NCI-H1105 (cell line): ENCODE measurements around the gene ZNF184.
"Not testable (repeated sequence)": the region's sequence is repeated elsewhere in the genome, so short reads cannot be mapped to it uniquely, and the experiment has no call there.

ENCODE experiments used
- DNase-seq: peaks from one replicate; lab custom pipeline; 2025; lab: John Stamatoyannopoulos, UW

The ZNF184 gene

GRCh38 chr6:27424851-27425250, 48.1 kb downstream of the ZNF184 start:
- not testable (repeated sequence) for DNase-seq

GRCh38 chr6:27422651-27423332, 50.1 kb downstream of the ZNF184 start:
- DNase-seq: no peak

GRCh38 chr6:27419363-27419762, 53.5 kb downstream of the ZNF184 start:
- DNase-seq: no peak

- DNase-seq: no peak
Measured at GRCh38 chr6:27415898-27416297, 57.0 kb downstream of the ZNF184 start.

- DNase-seq: no peak
Measured at GRCh38 chr6:27414996-27415395, 57.9 kb downstream of the ZNF184 start.

GRCh38 chr6:27414300-27414699, 58.6 kb downstream of the ZNF184 start:
- DNase-seq: no peak

- no peak for DNase-seq
Measured at GRCh38 chr6:27407153-27407814, 65.6 kb downstream of the ZNF184 start.

GRCh38 chr6:27406085-27406484, 66.8 kb downstream of the ZNF184 start:
- DNase-seq: no peak

GRCh38 chr6:27400877-27401642, 71.8 kb downstream of the ZNF184 start:
- DNase-seq: no peak
